GM21717 (cell line): Measurements from ENCODE around the gene HAUS5.

Source experiments
- ATAC-seq: cut with Tn5 transposase; IDR thresholded peaks from one replicate; pipeline ENCODE4 v1.9.1; 2021; ENCODE audit warnings: mild to moderate bottlenecking, moderate library complexity; ENCODE audit not compliant: unreplicated experiment

HAUS5 gene

GRCh38 chr19:35607661-35608060 lies 4.9 kb upstream of the HAUS5 start:
- no peak for ATAC-seq

GRCh38 chr19:35608251-35608650 lies 4.3 kb upstream of the HAUS5 start:
- ATAC-seq = no peak

GRCh38 chr19:35609851-35610353 lies 2.6 kb upstream of the HAUS5 start:
- ATAC-seq = no peak

- ATAC-seq = no peak
Measured at GRCh38 chr19:35612224-35612558, 344 bp upstream of the HAUS5 start.

- no peak for ATAC-seq
Measured at GRCh38 chr19:35613574-35613973, 1.0 kb downstream of the HAUS5 start.

GRCh38 chr19:35615036-35615435 lies 2.5 kb downstream of the HAUS5 start:
- ATAC-seq = no peak

GRCh38 chr19:35618857-35619256 lies 6.3 kb downstream of the HAUS5 start:
- no peak for ATAC-seq

GRCh38 chr19:35619290-35619923 lies 6.9 kb downstream of the HAUS5 start:
- ATAC-seq = no peak

GRCh38 chr19:35620001-35620400 lies 7.5 kb downstream of the HAUS5 start:
- no peak for ATAC-seq

- no peak for ATAC-seq
Measured at GRCh38 chr19:35621708-35622107, 9.2 kb downstream of the HAUS5 start.

GRCh38 chr19:35622750-35623149 lies 10.2 kb downstream of the HAUS5 start:
- ATAC-seq = no peak

- ATAC-seq = no peak
Measured at GRCh38 chr19:35623327-35624010, 10.9 kb downstream of the HAUS5 start.

- ATAC-seq = no peak
Measured at GRCh38 chr19:35628264-35628564, 15.7 kb downstream of the HAUS5 start.

GRCh38 chr19:35628565-35629331 lies 16.2 kb downstream of the HAUS5 start, which contains the start of gene RBM42:
RBM42 (plus strand) TSS chr19:35629036; CDS start chr19:35629154, 118 bp downstream.
- peak; percentile 86 for ATAC-seq

- ATAC-seq = peak; percentile 4
Measured at GRCh38 chr19:35629332-35629633, 16.7 kb downstream of the HAUS5 start.

- ATAC-seq = no peak
Measured at GRCh38 chr19:35633727-35634440, 21.3 kb downstream of the HAUS5 start.

- no peak for ATAC-seq
Measured at GRCh38 chr19:35636651-35637050, 24.1 kb downstream of the HAUS5 start.

GRCh38 chr19:35637165-35637564 lies 24.6 kb downstream of the HAUS5 start:
- ATAC-seq = no peak

- no peak for ATAC-seq
Measured at GRCh38 chr19:35639321-35639639, 26.7 kb downstream of the HAUS5 start.

GRCh38 chr19:35639863-35640262 lies 27.3 kb downstream of the HAUS5 start:
- no peak for ATAC-seq

- ATAC-seq = no peak
Measured at GRCh38 chr19:35641515-35642151, 29.1 kb downstream of the HAUS5 start, which contains the start of gene ETV2. ETV2 (plus strand) TSS chr19:35641745; CDS start chr19:35642461, 716 bp downstream.
